ENCODE data around the gene CCDC92.

- TF ChIP-seq CTCF (IDR thresholded peaks at IDR 0.05) (no peak), POLR2A (IDR thresholded peaks at IDR 0.05) (no peak)
These were observed 64.7 kb downstream of the CCDC92 start for GRCh38 chr12:123907726-123908476.

Data from body of pancreas (tissue), 4 donors.